AG09319 (cell line): ENCODE results near the gene CDIP1.

Source experiments
- DNase-seq: peaks from one replicate; pipeline ENCODE4 v3.0.0-alpha.2; 2010; ENCODE audit warnings: low read depth; ENCODE audit errors: extremely low read depth
- CTCF ChIP-seq: IDR thresholded peaks from 2 replicates; pipeline ENCODE4 v1.5.1; 2011; ENCODE audit warnings: low read depth, mild to moderate bottlenecking, inconsistent platforms, low read length, moderate library complexity

The CDIP1 gene

GRCh38 chr16:4538350-4539235 lies at the start of gene CDIP1:
Gene CDIP1, minus strand, starts transcription at chr16:4538773. Its CDS starts 24,643 bp downstream, at chr16:4514130.
- peak; percentile 81 for DNase-seq
- no peak for TF ChIP-seq CTCF

- no peak for DNase-seq
- TF ChIP-seq CTCF: no peak
Observed at GRCh38 chr16:4586291-4586690, 47.7 kb upstream of the CDIP1 start.

- no peak for TF ChIP-seq CTCF
- DNase-seq: no peak
Observed at GRCh38 chr16:4583906-4584305, 45.3 kb upstream of the CDIP1 start.

- TF ChIP-seq CTCF: no peak
- DNase-seq: no peak
Observed at GRCh38 chr16:4580250-4580649, 41.7 kb upstream of the CDIP1 start.

GRCh38 chr16:4578961-4579530 lies 40.5 kb upstream of the CDIP1 start:
- no peak for TF ChIP-seq CTCF

GRCh38 chr16:4576008-4576407 lies 37.4 kb upstream of the CDIP1 start:
- no peak for DNase-seq
- TF ChIP-seq CTCF: no peak

More at GRCh38 chr16:4578961-4579530, 40.5 kb upstream of the CDIP1 start:
- no peak for DNase-seq
